Skin of body (tissue), 2 donors: ENCODE results near the gene OR51T1. TPM values are rescaled to one million over a fixed set of nuclear protein-coding genes. Genes with fewer than 3 reads are reported as not detected.

ENCODE experiments used
- DNase-seq: peaks from one replicate; lab custom pipeline; 2025; lab: John Stamatoyannopoulos, UW
- total RNA-seq: library from RNA; depleted of rRNA; stranded (reverse); fragments of >200 nt; gene quantifications from one replicate; pipeline ENCODE4 v1.2.3, GENCODE V29; 2014

The OR51T1 gene
- total RNA-seq, 1 donor from 2014 or later: not detected

- no peak for DNase-seq
These were observed 44.9 kb downstream of the OR51T1 start for GRCh38 chr11:4926608-4927007.

Other genes with a start within 250 kb of the OR51T1 start
- gene OR51D1, start 244.4 kb upstream of the OR51T1 start, total RNA-seq: not detected
- gene OR51E1, start 237.9 kb upstream of the OR51T1 start, total RNA-seq: 1.1 TPM
- gene OR51E2, start 184.0 kb upstream of the OR51T1 start, total RNA-seq: 0.10 TPM
- not detected for gene MMP26, start 177.1 kb upstream of the OR51T1 start, total RNA-seq
- not detected for gene OR51F1, start 112.0 kb upstream of the OR51T1 start, total RNA-seq
- gene OR52R1, start 77.5 kb upstream of the OR51T1 start, total RNA-seq: not detected
- not detected for gene OR51F2, start 60.6 kb upstream of the OR51T1 start, total RNA-seq
- not detected for gene OR51S1, start 32.7 kb upstream of the OR51T1 start, total RNA-seq
- gene OR51A7, start 21.9 kb downstream of the OR51T1 start, total RNA-seq: not detected
- gene OR51G2, start 37.5 kb downstream of the OR51T1 start, total RNA-seq: not detected
- gene OR51G1, start 42.4 kb downstream of the OR51T1 start, total RNA-seq: not detected
- gene OR51A4, start 65.7 kb downstream of the OR51T1 start, total RNA-seq: not detected
- not detected for gene OR51A2, start 73.8 kb downstream of the OR51T1 start, total RNA-seq
- not detected for gene OR51L1, start 113.0 kb downstream of the OR51T1 start, total RNA-seq
- not detected for gene OR52J3, start 164.6 kb downstream of the OR51T1 start, total RNA-seq
- not detected for gene OR52E2, start 177.7 kb downstream of the OR51T1 start, total RNA-seq
- gene OR52E1, start 187.7 kb downstream of the OR51T1 start, total RNA-seq: not detected